SU-DHL-6 (cell line): ENCODE results near the gene RILPL2.
"Not testable (repeated sequence)": the region's sequence is repeated elsewhere in the genome, so short reads cannot be mapped to it uniquely, and the experiment has no call there.

Source experiments
- H2AFZ ChIP-seq: fragments of 200-600 bp; sonication (generic); 2 replicates; pipeline ENCODE4 v1.6.1; 2014; ENCODE audit warnings: low read depth, mild to moderate bottlenecking, moderate library complexity, mixed read lengths, antibody characterized with exemption, low read length; ENCODE audit not compliant: severe bottlenecking
- H3F3A ChIP-seq: fragments of 200-600 bp; shearing (Covaris generic); 2 replicates; pipeline ENCODE4 v1.6.0; 2016; ENCODE audit warnings: antibody characterized with exemption, mild to moderate bottlenecking; ENCODE audit not compliant: insufficient read depth
- H3K27ac ChIP-seq: fragments of 200-600 bp; sonication (generic); 2 replicates; pipeline ENCODE4 v1.5.1; 2016; ENCODE audit warnings: low read depth, mild to moderate bottlenecking, low read length, moderate library complexity, mixed read lengths
- H3K27me3 ChIP-seq: fragments of 200-600 bp; sonication (generic), shearing (Covaris generic); 2 replicates; pipeline ENCODE4 v1.6.0; 2014; ENCODE audit warnings: mild to moderate bottlenecking, low read length
- H3K36me3 ChIP-seq: fragments of 200-600 bp; sonication (generic); 2 replicates; pipeline ENCODE4 v1.6.1; 2014; ENCODE audit warnings: mild to moderate bottlenecking, low read length, mixed read lengths
- H3K4me2 ChIP-seq: fragments of 300-600, 200-600 bp; shearing (Covaris generic), sonication (generic); 2 replicates; pipeline ENCODE4 v1.6.0; 2014; ENCODE audit warnings: low read length, low read depth, mild to moderate bottlenecking; ENCODE audit not compliant: poor library complexity, severe bottlenecking
- H3K4me3 ChIP-seq: fragments of 200-600 bp; sonication (generic); 2 replicates; pipeline ENCODE4 v1.5.1; 2014; ENCODE audit warnings: antibody characterized with exemption, low read length, mild to moderate bottlenecking, mixed read lengths; ENCODE audit not compliant: insufficient read depth, poor library complexity, severe bottlenecking
- H3K79me2 ChIP-seq: fragments of 200-600 bp; sonication (generic); 2 replicates; pipeline ENCODE4 v1.6.1; 2014; ENCODE audit warnings: mild to moderate bottlenecking, low read length, moderate library complexity; ENCODE audit not compliant: insufficient read depth
- H3K9ac ChIP-seq: fragments of 200-600 bp; sonication (generic); 2 replicates; pipeline ENCODE4 v1.7.0; 2014; ENCODE audit warnings: mild to moderate bottlenecking, low read length
- H3K9me2 ChIP-seq: fragments of 200-600 bp; sonication (generic); replicated peaks from 2 replicates; pipeline ENCODE4 v1.6.1; 2014; ENCODE audit warnings: low read length; ENCODE audit not compliant: insufficient read depth
- H3K9me3 ChIP-seq: fragments of 200-600 bp; sonication (generic); 2 replicates; pipeline ENCODE4 v1.6.1; 2014; ENCODE audit warnings: low read length, mixed read lengths; ENCODE audit not compliant: insufficient read depth
- H4K20me1 ChIP-seq: fragments of 200-600 bp; sonication (generic); 2 replicates; pipeline ENCODE4 v1.6.1; 2014; ENCODE audit warnings: low read depth, mild to moderate bottlenecking, antibody characterized with exemption, low read length, moderate library complexity, mixed read lengths
- CTCF ChIP-seq: fragments of 200-600 bp; sonication (generic); IDR thresholded peaks from one replicate; pipeline ENCODE4 v1.5.1; 2017; ENCODE audit warnings: antibody characterized with exemption, mild to moderate bottlenecking, low read length, moderate library complexity; ENCODE audit not compliant: insufficient read depth, poor library complexity, severe bottlenecking
- EZH2phosphoT487 ChIP-seq: fragments of 200-600 bp; sonication (generic), shearing (Covaris generic); conservative IDR thresholded peaks from 2 replicates; pipeline ENCODE4 v1.6.1; 2018; ENCODE audit warnings: mild to moderate bottlenecking, antibody characterized with exemption, low read length, moderate library complexity, mixed read lengths

Gene RILPL2

GRCh38 chr12:123453165-123453564 lies 16.7 kb upstream of the RILPL2 start:
- Histone ChIP-seq H3K79me2 (no peaks in the 10 kb centered on the region), H3K4me2 (no peak overlapping the region), H3K9me2 (no peaks in the 10 kb centered on the region), H3K27me3 (no peaks in the 10 kb centered on the region), H3K36me3 (no peaks in the 10 kb centered on the region), H3K9me3 (no peaks in the 10 kb centered on the region), H2AFZ (no peak overlapping the region), H4K20me1 (no peaks in the 10 kb centered on the region), H3K9ac (no peak overlapping the region), H3K4me3 (no peak overlapping the region), H3K27ac (no peak overlapping the region), H3F3A (peaks cover 15% of the 10 kb centered on the region)
- TF ChIP-seq EZH2phosphoT487 (no peak), CTCF (no peak)

DNA sequence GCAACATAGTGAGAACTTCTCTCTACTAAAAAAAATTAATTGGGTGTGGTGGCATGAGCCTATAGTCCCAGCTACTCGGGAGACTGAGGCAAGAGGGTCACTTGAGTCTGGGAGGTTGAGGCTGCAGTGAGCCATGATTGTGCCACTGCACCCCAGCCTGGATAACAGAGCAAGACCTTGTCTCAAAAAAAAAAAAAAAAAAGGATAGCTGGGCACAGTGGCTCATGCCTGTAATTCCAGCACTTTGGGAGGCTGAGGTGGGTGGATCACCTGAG lies 15.7 kb upstream of the RILPL2 start:
- H3K27me3 ChIP-seq, H3K36me3 ChIP-seq, H3K9me2 ChIP-seq, H3K27ac ChIP-seq, H2AFZ ChIP-seq, H3K4me2 ChIP-seq, H3K79me2 ChIP-seq, H3K9ac ChIP-seq, H4K20me1 ChIP-seq, H3K4me3 ChIP-seq, H3K9me3 ChIP-seq: not testable (repeated sequence)
- peaks cover 10% of the 10 kb centered on the region for H3F3A ChIP-seq

DNA sequence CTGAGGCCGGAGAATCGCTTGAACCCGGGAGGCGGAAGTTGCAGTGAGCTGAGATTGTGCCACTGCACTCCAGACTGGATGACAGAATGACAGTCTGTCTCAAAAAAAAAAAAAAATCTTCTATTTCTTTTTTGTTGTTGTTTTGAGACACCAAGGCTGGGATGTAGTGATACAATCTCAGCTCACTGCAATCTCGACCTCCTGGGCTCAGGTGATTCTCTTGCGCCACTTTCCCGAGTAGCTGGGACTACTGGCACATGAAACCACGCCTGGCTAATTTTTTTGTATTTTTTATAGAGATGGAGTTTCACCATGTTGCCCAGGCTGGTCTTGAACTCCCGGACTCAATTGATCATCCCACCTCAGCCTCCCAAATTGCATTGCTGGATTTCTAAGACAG lies 14.2 kb upstream of the RILPL2 start:
- Histone ChIP-seq H3K9ac (no peak overlapping the region), H3K9me2 (no peaks in the 10 kb centered on the region), H3K4me3 (no peak overlapping the region), H3K4me2 (no peak overlapping the region), H3K9me3 (no peaks in the 10 kb centered on the region), H3F3A (peaks cover 4% of the 10 kb centered on the region), H2AFZ (no peak overlapping the region), H3K27ac (no peak overlapping the region), H4K20me1 (no peaks in the 10 kb centered on the region), H3K36me3 (no peaks in the 10 kb centered on the region), H3K79me2 (no peaks in the 10 kb centered on the region), H3K27me3 (no peaks in the 10 kb centered on the region)
- TF ChIP-seq EZH2phosphoT487: no peak
- no peak for TF ChIP-seq CTCF

DNA sequence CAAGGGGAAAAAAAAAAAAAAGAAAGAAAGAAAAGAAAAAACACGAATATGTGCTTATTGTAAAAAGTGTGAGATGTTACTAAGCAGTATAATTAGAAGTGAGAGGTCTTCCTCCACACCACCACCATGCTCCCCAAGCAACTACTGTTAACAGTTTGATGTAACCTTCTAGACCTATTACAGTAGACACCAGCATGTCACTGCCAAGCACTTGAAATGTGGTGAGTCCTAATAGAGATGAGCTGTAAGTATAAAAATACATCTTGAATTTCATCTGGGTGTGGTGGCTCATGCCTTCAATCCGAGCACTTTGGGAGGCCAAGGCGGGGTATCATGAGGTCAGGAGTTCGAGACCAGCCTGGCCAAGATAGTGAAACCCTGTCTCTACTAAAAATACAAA lies 13.4 kb upstream of the RILPL2 start:
- no peaks in the 10 kb centered on the region for H3K9me3 ChIP-seq
- H3K9ac ChIP-seq: no peak overlapping the region
- H3K4me2 ChIP-seq: no peak overlapping the region
- no peaks in the 10 kb centered on the region for H4K20me1 ChIP-seq
- H3K4me3 ChIP-seq: no peak overlapping the region
- peaks cover 4% of the 10 kb centered on the region for H3F3A ChIP-seq
- H3K9me2 ChIP-seq: no peaks in the 10 kb centered on the region
- no peaks in the 10 kb centered on the region for H3K79me2 ChIP-seq
- H3K27ac ChIP-seq: no peak overlapping the region
- no peaks in the 10 kb centered on the region for H3K27me3 ChIP-seq
- H2AFZ ChIP-seq: no peak overlapping the region
- TF ChIP-seq CTCF (no peak), EZH2phosphoT487 (no peak)
- H3K36me3 ChIP-seq: no peaks in the 10 kb centered on the region
